Testis (tissue), 3 donors: ENCODE data around the gene FBN1. TPM values are rescaled to one million over a fixed set of nuclear protein-coding genes. Genes with fewer than 3 reads are reported as not detected.

Experiments used
- DNase-seq: peaks from one replicate; pipeline ENCODE4 v3.0.0-alpha.2; 2019
- H3K27ac ChIP-seq, 2 donors: fragments of 200-600 bp; sonication (generic); one replicate each; pipeline ENCODE4 v1.5.1; 2019
- H3K27me3 ChIP-seq: fragments of 200-600 bp; sonication (generic); one replicate; pipeline ENCODE4 v1.5.1; 2019
- H3K36me3 ChIP-seq: fragments of 200-600 bp; sonication (generic); one replicate; pipeline ENCODE4 v1.5.1; 2017; ENCODE audit warnings: low read depth; ENCODE audit errors: missing control alignments
- H3K4me1 ChIP-seq: fragments of 200-600 bp; sonication (generic); one replicate; pipeline ENCODE4 v1.5.1; 2019
- H3K4me3 ChIP-seq, 2 donors: fragments of 200-600 bp; sonication (generic); one replicate each; pipeline ENCODE4 v1.5.1; 2017 to 2019
- H3K9me3 ChIP-seq: fragments of 200-600 bp; sonication (generic); one replicate; pipeline ENCODE4 v1.5.1; 2017
- CTCF ChIP-seq, 3 experiments: fragments of 450-650 bp in 2 of 3; fragments of 200-600 bp in 1 of 3; sonication (generic) in 1 of 3; IDR thresholded peaks; one replicate each; pipeline ENCODE4 v1.5.1; 2016 to 2019; ENCODE audit warnings: antibody characterized with exemption in 3 of 3, mild to moderate bottlenecking in 2 of 3, moderate library complexity in 1 of 3
- POLR2A ChIP-seq: fragments of 450-650 bp; IDR thresholded peaks from one replicate; pipeline ENCODE4 v1.6.1; 2017; ENCODE audit warnings: antibody characterized with exemption, mild to moderate bottlenecking, moderate library complexity
- WGBS, 2 donors: methylation state at CpG; one replicate each; pipeline ENCODE4 v1.1.5; 2018; 5-methylcytosine and 5-hydroxymethylcytosine counted together
- intact Hi-C: fragments of 100-400 bp; cut with DNase I; formaldehyde crosslinking; loops from one replicate; pipeline ENCODE4 v1.15.1; 2023; ENCODE audit warnings: low total_unique reads
- polyA plus RNA-seq: library from polyadenylated mRNA; stranded (reverse); fragments of 350-450 nt; fragmentation: Illumina TruSeq; extraction: RNeasy Lipid Tissue Mini Kit (QIAGEN cat#74804); gene quantifications from one replicate; pipeline ENCODE4 v1.2.3, GENCODE V29; 2014; ENCODE audit warnings: low read depth, low replicate concordance; ENCODE audit not compliant: insufficient read depth
- total RNA-seq, 2 donors: library from RNA; depleted of rRNA; stranded (reverse); fragments of >200 nt; gene quantifications; one replicate each; pipeline ENCODE4 v1.2.3, GENCODE V29; 2016

The FBN1 gene
- total and polyA plus RNA-seq, 3 donors from 2014 or later: 48.5 to 77.1 (median 68.7) TPM

GRCh38 chr15:48463366-48463880, 182.1 kb downstream of the FBN1 start:
- TF ChIP-seq POLR2A (no peak), CTCF (IDR thresholded peaks at IDR 0.05) (no peak)
- Histone ChIP-seq H3K27ac (no peak overlapping the region), H3K4me1 (peaks cover 7% of the 10 kb centered on the region), H3K4me3 (no peak overlapping the region), H3K36me3 (no peaks in the 10 kb centered on the region), H3K27me3 (no peaks in the 10 kb centered on the region), H3K9me3 (no peaks in the 10 kb centered on the region)
- WGBS, 2 donors: 88 to 90% methylated on average over 4 of the region's 4 CpGs
- DNase-seq: no peak
- intact Hi-C loops: no loop called here

GRCh38 chr15:48462688-48463087, 182.8 kb downstream of the FBN1 start:
- no peaks in the 10 kb centered on the region for H3K9me3 ChIP-seq
- no peak overlapping the region for H3K4me3 ChIP-seq
- peaks cover 7% of the 10 kb centered on the region for H3K4me1 ChIP-seq
- no peaks in the 10 kb centered on the region for H3K36me3 ChIP-seq
- TF ChIP-seq CTCF (IDR thresholded peaks at IDR 0.05): no peak
- TF ChIP-seq POLR2A: no peak
- intact Hi-C loops: no loop called here
- 82 to 91% methylated on average over 4 of the region's 4 CpGs for WGBS, 2 donors
- no peak overlapping the region for H3K27ac ChIP-seq
- H3K27me3 ChIP-seq: no peaks in the 10 kb centered on the region
- DNase-seq: no peak

- Histone ChIP-seq H3K4me1 (no peaks in the 10 kb centered on the region), H3K27me3 (no peaks in the 10 kb centered on the region), H3K9me3 (no peaks in the 10 kb centered on the region), H3K4me3 (no peak overlapping the region), H3K36me3 (no peaks in the 10 kb centered on the region), H3K27ac (no peak overlapping the region)
- 79 to 84% methylated on average over 7 of the region's 7 CpGs for WGBS, 2 donors
- no peak for DNase-seq
- TF ChIP-seq CTCF (IDR thresholded peaks at IDR 0.05): no peak
- intact Hi-C loops: no loop called here
These were observed 185.7 kb downstream of the FBN1 start for GRCh38 chr15:48459571-48460442.

- intact Hi-C loops: no loop called here
- no peaks in the 10 kb centered on the region for H3K27me3 ChIP-seq
- no peaks in the 10 kb centered on the region for H3K9me3 ChIP-seq
- H3K27ac ChIP-seq: no peak overlapping the region
- DNase-seq: no peak
- no peaks in the 10 kb centered on the region for H3K4me1 ChIP-seq
- H3K36me3 ChIP-seq: no peaks in the 10 kb centered on the region
- TF ChIP-seq CTCF (IDR thresholded peaks at IDR 0.05) (no peak), POLR2A (no peak)
- no peak overlapping the region for H3K4me3 ChIP-seq
- 45 to 75% methylated on average over 2 of the region's 2 CpGs for WGBS, 2 donors
These were observed 186.6 kb downstream of the FBN1 start for GRCh38 chr15:48458876-48459275.
